H1 (cell line): Measurements from ENCODE around the gene RDH5. TPM values are rescaled to one million over a fixed set of nuclear protein-coding genes. Genes with fewer than 3 reads are reported as not detected.

Experiments used
- RFX5 ChIP-seq: IDR thresholded peaks from 2 replicates; pipeline ENCODE4 v1.6.1; 2011; ENCODE audit warnings: low read depth, low read length, improper control_type of control experiment, borderline replicate concordance
- SIX5 ChIP-seq: IDR thresholded peaks from 2 replicates; pipeline ENCODE4 v1.6.1; 2011; ENCODE audit warnings: mild to moderate bottlenecking, low read depth, low read length
- polyA plus RNA-seq, 7 experiments: library from polyadenylated mRNA; depleted of rRNA in 3 of 7; stranded (reverse) in 5 of 7; unstranded in 2 of 7; fragments of >200 nt in 5 of 7; fragments of 200-250 nt in 2 of 7; gene quantifications; 1 replicate in 5 of 7; 2 replicates in 1 of 7; 4 replicates in 1 of 7; pipeline versions ENCODE4 v1.2.1 to v1.2.3, GENCODE V29; 2011 to 2013; ENCODE audit warnings: missing spikeins in 2 of 7, mixed read lengths in 2 of 7
- total RNA-seq: library from RNA; stranded (reverse); fragmentation: NEBNext Ultra II Directional; extraction: Animal tissue kit (Norgen Biotek cat#: 25700); gene quantifications from 2 replicates; pipeline ENCODE4 v1.2.1, GENCODE V29; 2021

Gene RDH5
- total and polyA plus RNA-seq, 2 of the 8 experiments (the other 6 are each of a cell fraction or from before 2014, with no cell fraction given): 4.2 to 6.0 TPM

GRCh38 chr12:55720071-55720564, at the start of gene RDH5 (continued):
- no peak for TF ChIP-seq RFX5
- no peak for TF ChIP-seq SIX5
